GM19468 (cell line): ENCODE measurements around the gene SLC26A2.

Source experiments
- ATAC-seq: cut with Tn5 transposase; IDR thresholded peaks from one replicate; pipeline ENCODE4 v1.9.1; 2021; ENCODE audit warnings: mild to moderate bottlenecking, moderate library complexity, moderate number of reproducible peaks; ENCODE audit not compliant: unreplicated experiment; ENCODE audit errors: extremely low read depth

The SLC26A2 gene

GRCh38 chr5:149959406-149960236, 937 bp upstream of the SLC26A2 start:
- ATAC-seq = no peak

- ATAC-seq = no peak
Measured at GRCh38 chr5:149961186-149961685, 678 bp downstream of the SLC26A2 start.

GRCh38 chr5:149961957-149962409, 1.4 kb downstream of the SLC26A2 start:
- ATAC-seq = no peak

- no peak for ATAC-seq
Measured at GRCh38 chr5:149962601-149963300, 2.2 kb downstream of the SLC26A2 start.

- no peak for ATAC-seq
Measured at GRCh38 chr5:149963729-149964128, 3.2 kb downstream of the SLC26A2 start.

- no peak for ATAC-seq
Measured at GRCh38 chr5:149966946-149967345, 6.4 kb downstream of the SLC26A2 start.

- no peak for ATAC-seq
Measured at GRCh38 chr5:149969181-149969930, 8.8 kb downstream of the SLC26A2 start.

- ATAC-seq = no peak
Measured at GRCh38 chr5:149975409-149975808, 14.9 kb downstream of the SLC26A2 start.

GRCh38 chr5:149979896-149980295, 19.3 kb downstream of the SLC26A2 start:
- ATAC-seq = no peak

GRCh38 chr5:149981206-149981605, 20.6 kb downstream of the SLC26A2 start:
- no peak for ATAC-seq

GRCh38 chr5:149982505-149982904, 21.9 kb downstream of the SLC26A2 start:
- ATAC-seq = no peak

- no peak for ATAC-seq
Measured at GRCh38 chr5:149988126-149988525, 27.6 kb downstream of the SLC26A2 start.

GRCh38 chr5:149990518-149991376, 30.2 kb downstream of the SLC26A2 start:
- peak; percentile 74 for ATAC-seq

GRCh38 chr5:149993471-149993870, 32.9 kb downstream of the SLC26A2 start:
- no peak for ATAC-seq

GRCh38 chr5:149995385-149996204, 35.0 kb downstream of the SLC26A2 start:
- ATAC-seq = no peak

- ATAC-seq = no peak
Measured at GRCh38 chr5:149996205-149996890, 35.8 kb downstream of the SLC26A2 start.

GRCh38 chr5:149998281-149998680, 37.7 kb downstream of the SLC26A2 start:
- ATAC-seq = no peak

- ATAC-seq = no peak
Measured at GRCh38 chr5:149999359-149999758, 38.8 kb downstream of the SLC26A2 start.
